Adipocyte (in vitro differentiated cells): ENCODE results near the gene SLAMF9.
A peak's percentile ranks its signal among the peaks of the same experiment; 100 is the strongest.

Experiments
- DNase-seq: peaks from one replicate; pipeline ENCODE4 v3.0.0-alpha.2; 2015; ENCODE audit warnings: low read depth
- H3K27me3 ChIP-seq: replicated peaks from 2 replicates; pipeline ENCODE4 v1.7.0; 2013; ENCODE audit warnings: mild to moderate bottlenecking, low read length, moderate library complexity; ENCODE audit not compliant: control insufficient read depth, insufficient read depth
- H3K36me3 ChIP-seq: 2 replicates; pipeline ENCODE4 v1.7.0; 2013; ENCODE audit warnings: low read length, mild to moderate bottlenecking, moderate library complexity; ENCODE audit not compliant: control insufficient read depth, insufficient read depth, severe bottlenecking
- H3K4me1 ChIP-seq: 2 replicates; pipeline ENCODE4 v1.7.0; 2013; ENCODE audit warnings: mild to moderate bottlenecking, low read length, moderate library complexity; ENCODE audit not compliant: control insufficient read depth, insufficient read depth
- H3K4me3 ChIP-seq: 2 replicates; pipeline ENCODE4 v1.7.0; 2013; ENCODE audit warnings: mild to moderate bottlenecking, low read length, moderate library complexity
- H3K9ac ChIP-seq: 2 replicates; pipeline ENCODE4 v1.7.0; 2013; ENCODE audit warnings: mild to moderate bottlenecking, low read length, moderate library complexity
- H3K9me3 ChIP-seq: 2 replicates; pipeline ENCODE4 v1.7.0; 2013; ENCODE audit warnings: mild to moderate bottlenecking, low read length, moderate library complexity; ENCODE audit not compliant: control insufficient read depth

Gene SLAMF9

GRCh38 chr1:159958719-159959380 is 4.8 kb upstream of the SLAMF9 start:
- no peaks in the 10 kb centered on the region for H3K9me3 ChIP-seq
- no peak overlapping the region for H3K4me3 ChIP-seq
- peaks cover 4% of the 10 kb centered on the region for H3K4me1 ChIP-seq
- no peaks in the 10 kb centered on the region for H3K27me3 ChIP-seq
- H3K36me3 ChIP-seq, result no peaks in the 10 kb centered on the region
- no peak for DNase-seq
- no peak overlapping the region for H3K9ac ChIP-seq

DNA sequence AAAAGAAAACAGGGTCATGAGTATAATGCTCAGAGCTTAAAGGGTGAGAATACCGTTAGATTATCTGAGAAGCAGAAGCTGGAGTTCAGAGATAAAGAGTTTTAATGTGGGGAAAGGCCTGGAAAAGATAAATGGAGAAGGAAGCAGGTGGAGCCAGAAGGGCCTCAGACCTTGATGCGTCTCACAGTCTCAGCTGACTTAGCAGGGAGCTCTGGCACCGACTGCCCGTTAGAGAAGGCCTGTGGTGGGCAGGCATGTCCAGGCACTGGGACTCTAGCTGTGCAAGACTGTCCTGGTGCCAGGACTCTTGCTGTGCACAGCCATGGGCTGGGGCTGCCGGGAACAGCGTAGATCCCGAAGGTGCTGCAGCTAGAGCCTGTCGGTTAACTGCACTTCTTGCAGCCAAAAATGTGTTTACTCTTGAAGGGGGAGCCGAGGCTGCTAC is 3.8 kb upstream of the SLAMF9 start:
- H3K36me3 ChIP-seq, result no peaks in the 10 kb centered on the region
- H3K27me3 ChIP-seq, result no peaks in the 10 kb centered on the region
- H3K4me1 ChIP-seq, result peaks cover 4% of the 10 kb centered on the region
- H3K4me3 ChIP-seq, result no peak overlapping the region
- H3K9me3 ChIP-seq, result no peaks in the 10 kb centered on the region
- no peak for DNase-seq
- H3K9ac ChIP-seq, result no peak overlapping the region

DNA sequence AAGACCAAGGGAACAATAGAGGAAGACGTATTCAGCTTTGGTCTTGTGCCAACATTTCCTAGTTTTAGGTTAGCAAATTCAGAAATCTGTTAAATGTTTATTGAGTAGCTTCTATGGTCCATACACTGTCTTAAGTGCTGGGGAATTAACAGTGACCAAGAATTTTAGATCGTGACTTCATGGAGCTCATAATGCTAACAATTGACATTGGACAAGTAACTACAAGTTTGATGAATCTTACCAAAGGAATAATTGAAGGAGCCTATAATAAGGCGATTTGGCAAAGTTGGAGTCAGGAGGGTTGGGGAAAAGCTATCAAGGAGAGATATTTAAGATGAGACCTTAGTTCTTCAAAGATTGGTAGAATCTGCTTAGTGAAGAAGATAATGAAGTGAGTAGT is 1.4 kb upstream of the SLAMF9 start:
- H3K4me1 ChIP-seq, result peaks cover 12% of the 10 kb centered on the region
- no peaks in the 10 kb centered on the region for H3K9me3 ChIP-seq
- H3K4me3 ChIP-seq, result no peak overlapping the region
- H3K9ac ChIP-seq, result no peak overlapping the region
- DNase-seq, result no peak
- H3K36me3 ChIP-seq, result no peaks in the 10 kb centered on the region
- H3K27me3 ChIP-seq, result no peaks in the 10 kb centered on the region

- H3K4me1 ChIP-seq, result peaks cover 10% of the 10 kb centered on the region
- H3K9me3 ChIP-seq, result no peaks in the 10 kb centered on the region
- no peaks in the 10 kb centered on the region for H3K27me3 ChIP-seq
- no peak overlapping the region for H3K9ac ChIP-seq
- no peaks in the 10 kb centered on the region for H3K36me3 ChIP-seq
- no peak overlapping the region for H3K4me3 ChIP-seq
- DNase-seq, result no peak
Measured at GRCh38 chr1:159952932-159953331, 1.1 kb downstream of the SLAMF9 start.

DNA sequence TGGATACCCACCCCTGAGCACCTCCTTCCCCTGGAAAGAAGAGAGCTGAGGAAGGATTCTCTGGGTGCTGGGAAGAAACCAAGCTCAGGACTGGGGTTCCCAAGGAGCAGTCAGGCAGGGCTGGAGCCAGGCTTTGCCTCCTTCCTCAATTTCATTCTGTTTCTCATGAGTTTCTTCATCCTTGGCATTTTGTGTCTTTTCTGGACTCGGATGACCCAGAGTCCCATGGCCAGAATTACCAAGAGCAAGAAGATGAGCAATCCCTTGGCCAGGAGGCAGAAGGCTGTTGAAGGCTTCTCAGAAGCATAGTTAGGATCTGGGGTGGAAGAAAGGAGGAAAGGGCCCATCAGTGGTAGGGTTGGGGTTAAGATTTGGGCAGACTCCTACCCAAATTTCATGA is 2.5 kb downstream of the SLAMF9 start:
- no peak for DNase-seq
- Histone ChIP-seq H3K27me3 (no peaks in the 10 kb centered on the region), H3K9ac (no peak overlapping the region), H3K9me3 (no peaks in the 10 kb centered on the region), H3K4me3 (no peak overlapping the region), H3K4me1 (peaks cover 10% of the 10 kb centered on the region), H3K36me3 (no peaks in the 10 kb centered on the region)

GRCh38 chr1:159951016-159951415 is 3.0 kb downstream of the SLAMF9 start:
- Histone ChIP-seq H3K4me1 (peaks cover 11% of the 10 kb centered on the region), H3K36me3 (no peaks in the 10 kb centered on the region), H3K9me3 (no peaks in the 10 kb centered on the region), H3K27me3 (no peaks in the 10 kb centered on the region), H3K9ac (no peak overlapping the region), H3K4me3 (no peak overlapping the region)
- no peak for DNase-seq

DNA sequence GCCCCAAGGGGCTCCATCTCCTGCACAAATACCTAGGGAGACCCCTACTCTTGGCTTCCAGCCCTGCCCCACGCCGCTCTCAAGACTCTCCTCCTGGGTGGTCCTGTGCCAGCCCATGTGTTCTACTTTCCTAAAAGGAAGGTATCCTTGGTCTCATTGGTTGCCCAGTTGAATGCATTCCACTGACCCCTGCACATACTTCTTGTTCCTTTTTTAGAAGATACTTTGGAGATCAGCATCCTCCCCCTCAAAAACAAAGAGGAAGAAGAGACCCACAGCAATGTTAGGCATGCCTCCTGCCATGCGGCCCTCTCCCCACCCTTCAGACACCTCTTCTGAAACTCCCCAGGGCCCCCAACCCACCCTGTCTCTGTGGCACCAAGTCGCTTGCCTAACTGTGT is 4.1 kb downstream of the SLAMF9 start:
- Histone ChIP-seq H3K9me3 (no peaks in the 10 kb centered on the region), H3K4me3 (no peak overlapping the region), H3K4me1 (peaks cover 19% of the 10 kb centered on the region), H3K36me3 (no peaks in the 10 kb centered on the region), H3K9ac (no peak overlapping the region), H3K27me3 (peaks cover 6% of the 10 kb centered on the region)
- DNase-seq, result no peak

- DNase-seq, result no peak
- no peak overlapping the region for H3K9ac ChIP-seq
- no peaks in the 10 kb centered on the region for H3K36me3 ChIP-seq
- no peaks in the 10 kb centered on the region for H3K9me3 ChIP-seq
- peaks cover 19% of the 10 kb centered on the region for H3K4me1 ChIP-seq
- H3K27me3 ChIP-seq, result peaks cover 15% of the 10 kb centered on the region
- no peak overlapping the region for H3K4me3 ChIP-seq
Measured at GRCh38 chr1:159949123-159949522, 4.9 kb downstream of the SLAMF9 start.

DNA sequence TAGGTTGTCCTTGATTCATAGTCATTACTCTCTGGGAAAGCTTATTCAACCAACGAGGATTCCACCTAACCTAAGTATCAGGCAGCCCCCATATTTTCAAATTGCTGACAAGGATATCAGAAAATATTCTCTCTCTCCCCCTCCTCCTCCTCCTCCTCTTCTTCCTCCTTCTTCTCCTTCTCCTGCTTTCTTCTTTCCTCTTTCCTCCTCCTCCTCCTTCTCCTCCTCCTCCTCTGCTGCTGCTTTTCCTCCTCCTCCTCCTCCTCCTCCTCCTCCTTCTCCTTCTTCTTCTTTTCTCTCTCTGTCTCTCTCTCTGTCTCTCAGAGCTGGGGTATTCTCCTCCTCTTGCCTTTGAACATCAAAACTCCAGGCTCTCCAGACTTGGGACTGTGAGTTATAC is 6.1 kb downstream of the SLAMF9 start:
- no peaks in the 10 kb centered on the region for H3K36me3 ChIP-seq
- peaks cover 19% of the 10 kb centered on the region for H3K4me1 ChIP-seq
- no peak overlapping the region for H3K4me3 ChIP-seq
- H3K9ac ChIP-seq, result no peak overlapping the region
- DNase-seq, result no peak
- no peaks in the 10 kb centered on the region for H3K9me3 ChIP-seq
- H3K27me3 ChIP-seq, result peaks cover 25% of the 10 kb centered on the region

GRCh38 chr1:159946242-159947187 is 7.5 kb downstream of the SLAMF9 start:
- peaks cover 33% of the 10 kb centered on the region for H3K27me3 ChIP-seq
- DNase-seq, result peak; percentile 14

DNA sequence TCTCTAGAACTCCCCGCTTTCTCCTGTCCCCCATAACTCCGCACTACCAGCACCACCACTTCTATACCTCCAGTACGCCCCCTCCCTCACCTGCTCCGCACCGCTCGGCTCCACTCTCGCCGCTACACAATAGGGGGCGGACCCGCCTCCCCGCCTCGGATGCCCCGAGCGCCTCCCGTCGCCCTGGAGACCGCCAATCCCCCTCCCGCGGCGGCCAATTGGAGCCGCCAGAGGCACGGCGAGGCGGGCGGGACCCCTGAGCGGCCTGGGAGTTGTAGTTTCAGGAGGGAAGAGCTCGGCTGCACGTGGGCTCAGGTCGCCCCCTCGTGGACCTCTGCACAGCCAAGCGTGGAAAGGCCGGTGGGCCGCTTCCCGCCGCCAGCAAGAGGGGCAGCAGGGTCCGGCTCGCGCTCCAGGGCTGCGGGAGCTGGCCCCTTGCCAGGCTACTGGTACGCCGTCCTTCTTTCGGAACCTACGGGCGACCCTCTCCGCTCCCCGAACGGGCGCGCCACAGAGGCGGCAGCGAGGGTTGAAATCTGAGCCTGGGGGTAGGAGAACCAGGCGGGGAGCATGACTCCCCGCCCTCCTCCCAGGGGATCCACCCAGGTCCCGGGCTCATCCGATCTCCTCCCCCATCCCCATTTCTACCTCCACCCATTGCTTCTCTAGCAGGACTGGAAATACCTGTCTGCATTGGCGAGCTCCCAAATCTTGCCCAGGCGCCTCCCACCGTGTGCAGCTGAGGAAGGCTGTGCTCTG is 8.4 kb downstream of the SLAMF9 start, which contains the start of gene IGSF9:
TSS of gene IGSF9 (minus strand) at position 131 of the 759 bp plus-strand sequence. CDS start 2,159 bp downstream, outside the sequence.
- Histone ChIP-seq H3K4me1 (peaks cover 10% of the 10 kb centered on the region), H3K27me3 (peaks cover 42% of the 10 kb centered on the region), H3K4me3 (peak within 1 kb of the TSS; percentile 77), H3K36me3 (no peaks in the 10 kb centered on the region), H3K9me3 (no peaks in the 10 kb centered on the region), H3K9ac (peak within 1 kb of the TSS; percentile 53)
- peak; percentile 83 for DNase-seq

More at GRCh38 chr1:159946242-159947187, 7.5 kb downstream of the SLAMF9 start:
- H3K4me3 ChIP-seq, result peak overlapping the region; percentile 77
- peaks cover 14% of the 10 kb centered on the region for H3K4me1 ChIP-seq
- no peaks in the 10 kb centered on the region for H3K36me3 ChIP-seq
- H3K9me3 ChIP-seq, result no peaks in the 10 kb centered on the region
- no peak overlapping the region for H3K9ac ChIP-seq
